ENCODE results near the gene GAB1.
A peak's percentile ranks its signal among the peaks of the same experiment; 100 is the strongest.

The GAB1 gene

GRCh38 chr4:143506031-143506430 is 169.4 kb downstream of the GAB1 start:
- no peak for DNase-seq

- no peak for DNase-seq
Measured at GRCh38 chr4:143511906-143512305, 175.2 kb downstream of the GAB1 start.

GRCh38 chr4:143512978-143513313 is 176.3 kb downstream of the GAB1 start:
- no peak for DNase-seq

- DNase-seq = peak; percentile 97 to 100 (median 98)
Measured at GRCh38 chr4:143513314-143514168, 176.9 kb downstream of the GAB1 start, which contains the start of gene SMARCA5. SMARCA5 (plus strand) TSS chr4:143513702; CDS start chr4:143513925, 223 bp downstream.

GRCh38 chr4:143514169-143514495 is 177.5 kb downstream of the GAB1 start:
- DNase-seq = no peak

- DNase-seq = peak; percentile 42 to 69 (median 49)
Measured at GRCh38 chr4:143514497-143514896, 177.8 kb downstream of the GAB1 start.

GRCh38 chr4:143514901-143515300 is 178.2 kb downstream of the GAB1 start:
- DNase-seq = no peak

GRCh38 chr4:143515905-143516304 is 179.2 kb downstream of the GAB1 start:
- DNase-seq = no peak

- DNase-seq = no peak
Measured at GRCh38 chr4:143517764-143518163, 181.1 kb downstream of the GAB1 start.

Data from suppressor macrophage (primary cell).